K562 (cell line): ENCODE measurements around the gene RIMOC1. TPM values are rescaled to one million over a fixed set of nuclear protein-coding genes. Genes with fewer than 3 reads are reported as not detected.

ENCODE experiments used
- KAT7 ChIP-seq: sonication (generic); formaldehyde crosslinking; IDR thresholded peaks from 2 replicates; pipeline ENCODE4 v1.8.0; 2022; ENCODE audit warnings: missing genetic modification reagents, mild to moderate bottlenecking, borderline replicate concordance
- L3MBTL2 ChIP-seq: fragments of 450-650 bp; IDR thresholded peaks from 2 replicates; pipeline ENCODE4 v1.6.1; 2016; ENCODE audit warnings: mild to moderate bottlenecking, moderate library complexity
- SIN3B ChIP-seq: fragments of 450-650 bp; IDR thresholded peaks from 2 replicates; pipeline ENCODE4 v1.6.1; 2017; ENCODE audit warnings: low read depth, mild to moderate bottlenecking, moderate library complexity
- ZNF224 ChIP-seq: sonication (generic); formaldehyde crosslinking; IDR thresholded peaks from 2 replicates; pipeline ENCODE4 v1.8.0; 2022; ENCODE audit warnings: mild to moderate bottlenecking, missing genetic modification reagents
- polyA plus RNA-seq, 8 experiments: library from polyadenylated mRNA; depleted of rRNA in 4 of 8; stranded (reverse) in 5 of 8; unstranded in 3 of 8; fragments of >200 nt; fragmentation: Nextera tagmentation in 2 of 8; fragmentation: Illumina TruSeq in 1 of 8; extraction: Ambion mirVana in 2 of 8; extraction: Trizol in 1 of 8; gene quantifications; 2 replicates each; pipeline versions ENCODE4 v1.2.1 to v1.2.3, GENCODE V29; 2011 to 2014; ENCODE audit warnings: inconsistent platforms in 1 of 8, missing spikeins in 1 of 8
- total RNA-seq, 7 experiments: library from RNA; depleted of rRNA in 6 of 7; stranded (reverse); fragments of >200 nt in 6 of 7; fragmentation: Illumina TruSeq in 2 of 7; extraction: Trizol in 2 of 7; gene quantifications; 2 replicates each; pipeline versions ENCODE4 v1.2.1 to v1.2.3, GENCODE V29; 2011 to 2021; ENCODE audit warnings: low replicate concordance in 1 of 7
- TF ChIP-seq, protein P1 (sequence below), 2 experiments: fragments of 450-650 bp; conservative IDR thresholded peaks; 2 replicates each; pipeline ENCODE4 v1.6.1; 2017; ENCODE audit warnings: mild to moderate bottlenecking in 2 of 2, moderate library complexity in 2 of 2
- TF ChIP-seq, protein P2 (sequence below): sonication (generic); formaldehyde crosslinking; IDR thresholded peaks from 2 replicates; pipeline ENCODE4 v1.9.0; 2022; ENCODE audit warnings: mild to moderate bottlenecking, missing genetic modification reagents
- TF ChIP-seq, protein P3 (sequence below), 2 experiments: IDR thresholded peaks; 2 replicates each; pipeline ENCODE4 v1.6.1; 2011; ENCODE audit warnings: borderline replicate concordance in 1 of 2, control low read depth in 1 of 2, low read depth in 1 of 2, low read length in 1 of 2, mild to moderate bottlenecking in 1 of 2, mixed read lengths in 1 of 2, moderate library complexity in 1 of 2; ENCODE audit not compliant: insufficient read depth in 1 of 2, insufficient read length in 1 of 2, poor library complexity in 1 of 2, severe bottlenecking in 1 of 2; ENCODE audit errors: extremely low read depth in 1 of 2
- TF ChIP-seq, protein P4 (sequence below): sonication (generic); formaldehyde crosslinking; IDR thresholded peaks from 2 replicates; pipeline ENCODE4 v1.8.0; 2023; ENCODE audit warnings: mild to moderate bottlenecking, missing genetic modification reagents
- TF ChIP-seq, protein P5 (sequence below): sonication (generic); formaldehyde crosslinking; IDR thresholded peaks from 2 replicates; pipeline ENCODE4 v1.8.0; 2022; ENCODE audit warnings: mild to moderate bottlenecking, missing genetic modification reagents

Gene RIMOC1
- total and polyA plus RNA-seq, 9 of the 15 experiments (the other 6 are each of a cell fraction or from before 2014, with no cell fraction given): 11.6 to 63.1 (median 30.8) TPM

DNA sequence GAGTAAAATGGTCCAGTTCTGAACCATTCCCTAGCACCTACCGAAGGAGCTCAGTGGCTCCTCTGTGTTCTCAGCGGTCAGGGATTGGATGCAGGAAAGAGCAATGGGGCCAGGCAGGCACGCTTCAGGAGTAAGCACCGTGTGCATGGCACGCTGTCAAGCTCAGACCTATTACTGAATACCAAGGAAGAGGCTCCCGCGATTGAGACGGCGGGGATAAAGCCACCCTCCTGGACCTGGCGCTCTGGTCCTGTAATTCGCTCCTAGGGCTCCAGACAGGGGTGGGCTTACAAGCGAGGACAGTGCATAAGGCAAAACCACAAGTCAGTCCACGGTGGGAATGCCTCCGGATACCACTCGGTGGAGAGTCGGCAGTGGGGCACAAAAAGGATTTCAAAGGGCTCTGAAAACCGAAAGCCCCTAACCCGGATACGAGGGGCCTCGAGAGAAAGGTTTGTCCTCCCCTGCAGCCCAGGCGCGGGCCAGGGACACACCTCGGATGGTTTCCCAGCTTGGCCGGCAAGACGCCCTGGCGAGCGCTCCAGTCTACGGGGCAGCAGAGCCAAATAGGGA lies 34.9 kb upstream of the RIMOC1 start (continued):
- TF ChIP-seq ZNF224 (0 out of 2 replicates have a peak, but pooled peaks have one; percentile 38), KAT7 (peak; percentile 19; the same call in 1 of the 2 replicates), SIN3B (no peak), L3MBTL2 (peak; percentile 40; the same call in 1 of the 2 replicates)
- TF ChIP-seq, protein P1, sequence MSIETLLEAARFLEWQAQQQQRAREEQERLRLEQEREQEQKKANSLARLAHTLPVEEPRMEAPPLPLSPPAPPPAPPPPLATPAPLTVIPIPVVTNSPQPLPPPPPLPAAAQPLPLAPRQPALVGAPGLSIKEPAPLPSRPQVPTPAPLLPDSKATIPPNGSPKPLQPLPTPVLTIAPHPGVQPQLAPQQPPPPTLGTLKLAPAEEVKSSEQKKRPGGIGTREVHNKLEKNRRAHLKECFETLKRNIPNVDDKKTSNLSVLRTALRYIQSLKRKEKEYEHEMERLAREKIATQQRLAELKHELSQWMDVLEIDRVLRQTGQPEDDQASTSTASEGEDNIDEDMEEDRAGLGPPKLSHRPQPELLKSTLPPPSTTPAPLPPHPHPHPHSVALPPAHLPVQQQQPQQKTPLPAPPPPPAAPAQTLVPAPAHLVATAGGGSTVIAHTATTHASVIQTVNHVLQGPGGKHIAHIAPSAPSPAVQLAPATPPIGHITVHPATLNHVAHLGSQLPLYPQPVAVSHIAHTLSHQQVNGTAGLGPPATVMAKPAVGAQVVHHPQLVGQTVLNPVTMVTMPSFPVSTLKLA (conservative IDR thresholded peaks at IDR 0.05): peak in 1 of 2 experiments; percentile 43; a peak in 3 of 4 replicates
- TF ChIP-seq, protein P2, sequence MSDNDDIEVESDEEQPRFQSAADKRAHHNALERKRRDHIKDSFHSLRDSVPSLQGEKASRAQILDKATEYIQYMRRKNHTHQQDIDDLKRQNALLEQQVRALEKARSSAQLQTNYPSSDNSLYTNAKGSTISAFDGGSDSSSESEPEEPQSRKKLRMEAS (CRISPR knock-in tag): peak; percentile 71
- TF ChIP-seq, protein P3, sequence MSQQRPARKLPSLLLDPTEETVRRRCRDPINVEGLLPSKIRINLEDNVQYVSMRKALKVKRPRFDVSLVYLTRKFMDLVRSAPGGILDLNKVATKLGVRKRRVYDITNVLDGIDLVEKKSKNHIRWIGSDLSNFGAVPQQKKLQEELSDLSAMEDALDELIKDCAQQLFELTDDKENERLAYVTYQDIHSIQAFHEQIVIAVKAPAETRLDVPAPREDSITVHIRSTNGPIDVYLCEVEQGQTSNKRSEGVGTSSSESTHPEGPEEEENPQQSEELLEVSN (IDR thresholded peaks at IDR 0.05; ENCODE audit: borderline replicate concordance in 1 of 2, extremely low read depth in 1 of 2, insufficient read depth in 1 of 2, insufficient read length in 1 of 2, low read depth in 1 of 2, low read length in 1 of 2, poor library complexity in 1 of 2, severe bottlenecking in 1 of 2): peak in 1 of 2 experiments; percentile 69
- TF ChIP-seq, protein P4, sequence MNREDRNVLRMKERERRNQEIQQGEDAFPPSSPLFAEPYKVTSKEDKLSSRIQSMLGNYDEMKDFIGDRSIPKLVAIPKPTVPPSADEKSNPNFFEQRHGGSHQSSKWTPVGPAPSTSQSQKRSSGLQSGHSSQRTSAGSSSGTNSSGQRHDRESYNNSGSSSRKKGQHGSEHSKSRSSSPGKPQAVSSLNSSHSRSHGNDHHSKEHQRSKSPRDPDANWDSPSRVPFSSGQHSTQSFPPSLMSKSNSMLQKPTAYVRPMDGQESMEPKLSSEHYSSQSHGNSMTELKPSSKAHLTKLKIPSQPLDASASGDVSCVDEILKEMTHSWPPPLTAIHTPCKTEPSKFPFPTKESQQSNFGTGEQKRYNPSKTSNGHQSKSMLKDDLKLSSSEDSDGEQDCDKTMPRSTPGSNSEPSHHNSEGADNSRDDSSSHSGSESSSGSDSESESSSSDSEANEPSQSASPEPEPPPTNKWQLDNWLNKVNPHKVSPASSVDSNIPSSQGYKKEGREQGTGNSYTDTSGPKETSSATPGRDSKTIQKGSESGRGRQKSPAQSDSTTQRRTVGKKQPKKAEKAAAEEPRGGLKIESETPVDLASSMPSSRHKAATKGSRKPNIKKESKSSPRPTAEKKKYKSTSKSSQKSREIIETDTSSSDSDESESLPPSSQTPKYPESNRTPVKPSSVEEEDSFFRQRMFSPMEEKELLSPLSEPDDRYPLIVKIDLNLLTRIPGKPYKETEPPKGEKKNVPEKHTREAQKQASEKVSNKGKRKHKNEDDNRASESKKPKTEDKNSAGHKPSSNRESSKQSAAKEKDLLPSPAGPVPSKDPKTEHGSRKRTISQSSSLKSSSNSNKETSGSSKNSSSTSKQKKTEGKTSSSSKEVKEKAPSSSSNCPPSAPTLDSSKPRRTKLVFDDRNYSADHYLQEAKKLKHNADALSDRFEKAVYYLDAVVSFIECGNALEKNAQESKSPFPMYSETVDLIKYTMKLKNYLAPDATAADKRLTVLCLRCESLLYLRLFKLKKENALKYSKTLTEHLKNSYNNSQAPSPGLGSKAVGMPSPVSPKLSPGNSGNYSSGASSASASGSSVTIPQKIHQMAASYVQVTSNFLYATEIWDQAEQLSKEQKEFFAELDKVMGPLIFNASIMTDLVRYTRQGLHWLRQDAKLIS: 0 out of 2 replicates have a peak, but pooled peaks have one; percentile 8
- TF ChIP-seq, protein P5, sequence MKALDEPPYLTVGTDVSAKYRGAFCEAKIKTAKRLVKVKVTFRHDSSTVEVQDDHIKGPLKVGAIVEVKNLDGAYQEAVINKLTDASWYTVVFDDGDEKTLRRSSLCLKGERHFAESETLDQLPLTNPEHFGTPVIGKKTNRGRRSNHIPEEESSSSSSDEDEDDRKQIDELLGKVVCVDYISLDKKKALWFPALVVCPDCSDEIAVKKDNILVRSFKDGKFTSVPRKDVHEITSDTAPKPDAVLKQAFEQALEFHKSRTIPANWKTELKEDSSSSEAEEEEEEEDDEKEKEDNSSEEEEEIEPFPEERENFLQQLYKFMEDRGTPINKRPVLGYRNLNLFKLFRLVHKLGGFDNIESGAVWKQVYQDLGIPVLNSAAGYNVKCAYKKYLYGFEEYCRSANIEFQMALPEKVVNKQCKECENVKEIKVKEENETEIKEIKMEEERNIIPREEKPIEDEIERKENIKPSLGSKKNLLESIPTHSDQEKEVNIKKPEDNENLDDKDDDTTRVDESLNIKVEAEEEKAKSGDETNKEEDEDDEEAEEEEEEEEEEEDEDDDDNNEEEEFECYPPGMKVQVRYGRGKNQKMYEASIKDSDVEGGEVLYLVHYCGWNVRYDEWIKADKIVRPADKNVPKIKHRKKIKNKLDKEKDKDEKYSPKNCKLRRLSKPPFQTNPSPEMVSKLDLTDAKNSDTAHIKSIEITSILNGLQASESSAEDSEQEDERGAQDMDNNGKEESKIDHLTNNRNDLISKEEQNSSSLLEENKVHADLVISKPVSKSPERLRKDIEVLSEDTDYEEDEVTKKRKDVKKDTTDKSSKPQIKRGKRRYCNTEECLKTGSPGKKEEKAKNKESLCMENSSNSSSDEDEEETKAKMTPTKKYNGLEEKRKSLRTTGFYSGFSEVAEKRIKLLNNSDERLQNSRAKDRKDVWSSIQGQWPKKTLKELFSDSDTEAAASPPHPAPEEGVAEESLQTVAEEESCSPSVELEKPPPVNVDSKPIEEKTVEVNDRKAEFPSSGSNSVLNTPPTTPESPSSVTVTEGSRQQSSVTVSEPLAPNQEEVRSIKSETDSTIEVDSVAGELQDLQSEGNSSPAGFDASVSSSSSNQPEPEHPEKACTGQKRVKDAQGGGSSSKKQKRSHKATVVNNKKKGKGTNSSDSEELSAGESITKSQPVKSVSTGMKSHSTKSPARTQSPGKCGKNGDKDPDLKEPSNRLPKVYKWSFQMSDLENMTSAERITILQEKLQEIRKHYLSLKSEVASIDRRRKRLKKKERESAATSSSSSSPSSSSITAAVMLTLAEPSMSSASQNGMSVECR (CRISPR knock-in tag): peak; percentile 35; the same call in 1 of the 2 replicates
